Measurements from ENCODE around the gene LRRC55.

The LRRC55 gene

GRCh38 chr11:57200917-57201316, 19.2 kb downstream of the LRRC55 start (continued):
- TF ChIP-seq ZNF777 (tag by site-specific recombination; IDR thresholded peaks at IDR 0.05; ENCODE audit: borderline replicate concordance) (no peak), IKZF3 (tag by site-specific recombination; IDR thresholded peaks at IDR 0.05) (no peak), ZNF837 (tag by site-specific recombination; IDR thresholded peaks at IDR 0.05) (no peak), ZNF211 (tag by site-specific recombination; IDR thresholded peaks at IDR 0.05; ENCODE audit: low read depth) (no peak), ZNF274 (IDR thresholded peaks at IDR 0.05; ENCODE audit: low read length) (no peak), ZNF274 (tag by site-specific recombination; IDR thresholded peaks at IDR 0.05; ENCODE audit: borderline replicate concordance) (no peak)

- POLR2A ChIA-PET, result no interaction called here
- no peak overlapping the region for H3K27ac ChIP-seq (ENCODE audit: extremely low read depth, low read depth, low read length)
- no peak overlapping the region for H3K4me3 ChIP-seq (ENCODE audit: low read depth, low read length)
- no peaks in the 10 kb centered on the region for H3K4me1 ChIP-seq (ENCODE audit: control insufficient read depth, insufficient read depth, low read length)
- CTCF ChIA-PET, result interaction anchor here (0.7 kb wide), 1 partner anchor 15 kb away, joined by 3 read pairs; no protein-coding TSS in a partner anchor
- H3K9me3 ChIP-seq (ENCODE audit: control insufficient read depth, insufficient read depth, low read depth, low read length), result no peaks in the 10 kb centered on the region
- H3K36me3 ChIP-seq (ENCODE audit: control insufficient read depth in 2 of 2, insufficient read depth in 1 of 2, low read length in 2 of 2), result no peaks in the 10 kb centered on the region
- TF ChIP-seq ZBTB6 (tag by site-specific recombination; IDR thresholded peaks at IDR 0.05) (no peak), OSR2 (tag by site-specific recombination; IDR thresholded peaks at IDR 0.05) (no peak), ZNF518A (tag by site-specific recombination; conservative IDR thresholded peaks at IDR 0.05; ENCODE audit: low read depth) (no peak), ZNF501 (tag by site-specific recombination; IDR thresholded peaks at IDR 0.05) (no peak)
Observed at GRCh38 chr11:57202281-57202680, 20.5 kb downstream of the LRRC55 start.

GRCh38 chr11:57203359-57203758, 21.6 kb downstream of the LRRC55 start:
- H3K9me3 ChIP-seq (ENCODE audit: control insufficient read depth, insufficient read depth, low read depth, low read length), result no peaks in the 10 kb centered on the region
- no peaks in the 10 kb centered on the region for H3K4me1 ChIP-seq (ENCODE audit: control insufficient read depth, insufficient read depth, low read length)
- TF ChIP-seq ZBTB6 (tag by site-specific recombination; IDR thresholded peaks at IDR 0.05) (no peak), BCL11A (tag by site-specific recombination; IDR thresholded peaks at IDR 0.05; ENCODE audit: low read depth) (no peak), ZNF133 (tag by site-specific recombination; IDR thresholded peaks at IDR 0.05) (no peak), ZFP69B (tag by site-specific recombination; IDR thresholded peaks at IDR 0.05) (no peak), ZNF629 (tag by site-specific recombination; IDR thresholded peaks at IDR 0.05) (no peak), ZNF610 (tag by site-specific recombination; IDR thresholded peaks at IDR 0.05; ENCODE audit: borderline replicate concordance) (no peak), REPIN1 (tag by site-specific recombination; IDR thresholded peaks at IDR 0.05; ENCODE audit: low read depth) (no peak), ZNF776 (tag by site-specific recombination; IDR thresholded peaks at IDR 0.05; ENCODE audit: borderline replicate concordance) (no peak)
- no peak overlapping the region for H3K4me3 ChIP-seq (ENCODE audit: low read depth, low read length)
- POLR2A ChIA-PET, result no interaction called here
- no peaks in the 10 kb centered on the region for H3K36me3 ChIP-seq (ENCODE audit: control insufficient read depth in 2 of 2, insufficient read depth in 1 of 2, low read length in 2 of 2)
- CTCF ChIA-PET, result interaction anchor here (0.8 to 1.2 kb wide), 2 partner anchors 13 to 46 kb away, joined by 3 to 4 read pairs; no protein-coding TSS in a partner anchor
- no peak overlapping the region for H3K27ac ChIP-seq (ENCODE audit: extremely low read depth, low read depth, low read length)
